Central memory CD8-positive, alpha-beta T cell (primary cell): ENCODE results near the gene IL15.

Source experiments
- ATAC-seq: fragments of 150-1000 bp; cut with Tn5 transposase; replicated peaks from 2 replicates; pipeline ENCODE4 v1.10.0; 2022; ENCODE audit warnings: mild to moderate bottlenecking, moderate FRiP score, moderate number of reproducible peaks; ENCODE audit not compliant: poor library complexity, severe bottlenecking; ENCODE audit errors: extremely low read depth
- DNase-seq, 2 donors: peaks; one replicate each; pipeline ENCODE4 v3.0.0; 2021; ENCODE audit warnings: low spot score in 2 of 2
- H3K27ac Mint-ChIP-seq: one replicate; pipeline ENCODE4 v1.8.0; 2022; ENCODE audit warnings: low read depth, mild to moderate bottlenecking, moderate library complexity, mixed read lengths
- H3K27me3 Mint-ChIP-seq: one replicate; pipeline ENCODE4 v1.8.0; 2022; ENCODE audit warnings: mixed read lengths
- H3K36me3 Mint-ChIP-seq: one replicate; pipeline ENCODE4 v1.8.0; 2022; ENCODE audit warnings: mild to moderate bottlenecking, moderate library complexity, mixed read lengths; ENCODE audit not compliant: insufficient read depth
- H3K4me1 Mint-ChIP-seq: one replicate; pipeline ENCODE4 v1.8.0; 2022; ENCODE audit warnings: mixed read lengths
- H3K4me3 Mint-ChIP-seq: one replicate; pipeline ENCODE4 v1.8.0; 2022; ENCODE audit warnings: mild to moderate bottlenecking, moderate library complexity, mixed read lengths
- H3K9me3 Mint-ChIP-seq: one replicate; pipeline ENCODE4 v1.8.0; 2022; ENCODE audit warnings: mixed read lengths

Gene IL15

DNA sequence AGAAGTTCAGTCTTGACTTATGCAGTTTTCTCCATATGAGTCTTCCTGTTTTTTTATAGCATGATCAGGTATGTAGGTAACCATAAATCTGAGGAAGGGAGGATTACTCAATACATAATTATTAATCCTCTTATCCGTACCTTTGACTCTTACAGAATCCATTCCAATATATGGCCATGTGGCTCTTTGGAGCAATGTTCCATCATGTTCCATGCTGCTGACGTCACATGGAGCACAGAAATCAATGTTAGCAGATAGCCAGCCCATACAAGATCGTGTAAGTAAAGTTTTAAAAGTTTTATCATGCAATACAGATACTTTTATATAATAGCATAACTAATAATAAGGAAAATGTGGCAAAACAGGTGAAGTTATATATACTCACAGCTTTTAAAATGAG is 19.6 kb downstream of the IL15 start:
- H3K27ac Mint-ChIP-seq, result no peak overlapping the region
- no peak overlapping the region for H3K4me3 Mint-ChIP-seq
- H3K9me3 Mint-ChIP-seq, result no peaks in the 10 kb centered on the region
- no peaks in the 10 kb centered on the region for H3K27me3 Mint-ChIP-seq
- DNase-seq (no peak), ATAC-seq (no peak)
- H3K36me3 Mint-ChIP-seq, result no peaks in the 10 kb centered on the region
- H3K4me1 Mint-ChIP-seq, result peaks cover 5% of the 10 kb centered on the region

DNA sequence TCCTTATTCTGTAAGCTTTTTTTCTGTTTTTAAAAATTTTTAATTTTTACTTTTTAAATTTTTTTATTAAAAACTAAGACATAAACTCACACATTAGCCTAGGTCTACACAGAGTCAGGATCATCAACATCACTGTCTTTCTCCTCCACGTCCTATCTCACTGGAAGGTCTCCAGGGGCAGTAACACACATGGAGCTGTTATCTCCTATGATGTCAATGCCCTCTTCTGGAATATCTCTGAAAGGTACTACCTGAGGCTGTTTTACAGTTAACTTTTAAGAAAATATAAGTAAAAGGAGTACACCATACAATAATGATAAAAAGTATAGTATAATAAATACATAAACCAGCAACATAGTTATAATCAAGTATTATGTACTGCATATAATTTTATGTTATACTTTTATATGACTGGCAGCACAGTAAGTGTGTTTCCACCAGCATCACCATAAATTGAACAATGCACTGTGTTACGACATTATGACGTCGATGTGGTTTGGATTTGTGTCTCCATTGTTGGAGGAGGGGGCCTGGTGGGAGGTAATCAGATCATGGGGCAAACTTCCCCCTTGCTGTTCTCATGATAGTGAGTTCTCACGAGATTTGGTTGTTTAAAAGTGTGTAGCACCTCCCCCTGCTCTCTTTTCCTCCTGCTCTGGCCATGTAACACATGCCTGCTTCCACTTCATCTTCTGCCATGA is 21.3 kb downstream of the IL15 start:
- no peaks in the 10 kb centered on the region for H3K27me3 Mint-ChIP-seq
- no peak for ATAC-seq
- no peak overlapping the region for H3K4me3 Mint-ChIP-seq
- H3K9me3 Mint-ChIP-seq, result no peaks in the 10 kb centered on the region
- H3K36me3 Mint-ChIP-seq, result no peaks in the 10 kb centered on the region
- peaks cover 5% of the 10 kb centered on the region for H3K4me1 Mint-ChIP-seq
- DNase-seq, result no peak
- H3K27ac Mint-ChIP-seq, result no peak overlapping the region

DNA sequence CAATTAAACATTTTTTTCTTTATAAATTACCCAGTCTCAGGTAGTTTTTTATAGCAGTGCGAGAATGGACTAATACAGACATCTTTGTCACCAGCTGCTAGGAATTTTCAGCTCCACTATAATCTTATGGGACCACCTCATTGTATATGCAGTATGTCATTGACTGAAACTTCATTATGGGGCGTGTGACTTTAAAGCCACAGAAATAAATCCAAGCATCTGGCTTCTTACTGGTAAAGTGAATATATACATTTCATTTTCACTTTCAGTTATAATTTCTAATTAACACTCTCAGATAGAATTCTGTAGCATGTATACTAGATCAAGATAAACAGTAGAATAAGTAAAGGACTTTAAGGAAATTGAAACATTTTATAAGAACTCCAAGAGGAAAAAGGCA is 21.9 kb downstream of the IL15 start:
- Mint-ChIP-seq H3K36me3 (no peaks in the 10 kb centered on the region), H3K27me3 (no peaks in the 10 kb centered on the region), H3K9me3 (no peaks in the 10 kb centered on the region), H3K27ac (no peak overlapping the region), H3K4me3 (no peak overlapping the region), H3K4me1 (peaks cover 5% of the 10 kb centered on the region)
- DNase-seq (no peak), ATAC-seq (no peak)

DNA sequence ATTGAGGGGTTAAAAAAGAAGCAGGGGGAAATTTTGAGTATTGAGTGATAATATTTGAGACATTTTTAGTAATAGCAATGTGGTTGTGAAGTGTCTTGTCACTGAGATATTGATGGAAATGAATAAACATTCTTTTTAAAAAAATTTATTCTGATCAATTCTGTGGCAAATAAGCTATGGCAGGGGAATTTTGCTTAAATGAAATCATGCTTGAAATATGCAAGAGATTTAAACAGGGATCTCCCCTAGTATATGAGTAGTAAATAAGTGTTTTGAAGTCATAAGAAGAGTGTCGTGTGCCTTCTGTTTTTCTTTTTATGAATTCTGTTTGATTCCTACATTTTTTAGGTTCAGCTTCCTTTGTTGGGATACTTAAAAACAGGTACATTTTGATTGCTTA is 23.2 kb downstream of the IL15 start:
- H3K36me3 Mint-ChIP-seq, result no peaks in the 10 kb centered on the region
- H3K4me3 Mint-ChIP-seq, result no peak overlapping the region
- DNase-seq (no peak), ATAC-seq (no peak)
- peaks cover 5% of the 10 kb centered on the region for H3K4me1 Mint-ChIP-seq
- H3K27me3 Mint-ChIP-seq, result no peaks in the 10 kb centered on the region
- no peaks in the 10 kb centered on the region for H3K9me3 Mint-ChIP-seq
- no peak overlapping the region for H3K27ac Mint-ChIP-seq

DNA sequence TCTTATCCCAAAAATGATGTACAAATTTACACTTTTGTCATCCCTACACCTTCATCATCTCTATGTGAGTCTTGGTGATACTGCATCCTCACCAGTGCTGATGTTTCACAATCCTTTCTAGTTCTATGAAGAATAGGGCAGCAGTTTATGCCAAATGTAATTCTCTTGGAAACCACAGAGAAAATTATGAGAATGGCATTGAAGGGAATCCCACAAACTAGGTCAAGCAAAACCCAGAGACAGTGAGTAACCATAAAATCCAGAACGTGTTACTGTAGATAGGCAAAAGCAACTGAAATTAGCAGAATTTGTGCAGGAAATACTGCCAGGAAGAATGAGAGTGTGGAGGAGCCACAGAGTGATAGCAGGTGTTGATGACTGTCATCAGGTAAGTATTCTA is 24.5 kb downstream of the IL15 start:
- no peak for DNase-seq
- Mint-ChIP-seq H3K27ac (no peak overlapping the region), H3K36me3 (no peaks in the 10 kb centered on the region), H3K27me3 (no peaks in the 10 kb centered on the region), H3K9me3 (no peaks in the 10 kb centered on the region), H3K4me1 (peaks cover 5% of the 10 kb centered on the region), H3K4me3 (no peak overlapping the region)
- ATAC-seq, result no peak

DNA sequence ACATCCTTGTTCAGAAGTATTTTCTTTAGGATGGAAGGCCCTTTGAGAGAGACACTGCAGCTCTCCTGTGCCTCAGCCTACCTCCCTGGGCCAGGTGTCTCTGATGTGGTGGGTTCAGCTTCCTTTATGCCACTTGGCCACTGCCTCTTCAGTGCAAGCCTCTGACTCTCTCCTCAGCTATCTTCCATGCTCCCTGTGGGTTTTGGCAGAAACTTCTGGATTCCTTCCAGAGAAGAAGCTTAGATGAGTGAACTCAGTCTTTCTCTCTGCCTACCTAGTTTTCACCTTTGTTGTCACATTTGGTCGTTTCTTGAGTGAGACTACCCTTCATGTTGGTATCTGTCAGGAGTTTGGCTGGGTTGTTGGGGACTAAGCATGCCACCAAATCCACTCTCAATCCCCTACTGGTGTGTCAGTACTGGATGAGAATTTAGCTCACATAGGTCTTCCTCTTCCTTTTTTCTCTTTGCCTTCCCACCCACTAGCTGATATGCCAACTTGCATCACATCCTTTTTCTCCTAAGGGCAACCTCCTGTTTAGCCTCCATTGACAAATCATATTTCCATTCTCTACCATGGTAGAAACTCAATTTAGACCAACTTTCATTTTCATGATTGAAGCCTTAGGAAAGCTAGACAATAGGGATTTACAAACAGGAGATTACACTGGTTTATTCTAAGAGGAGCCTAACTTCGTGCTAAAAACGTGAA is 32.0 kb downstream of the IL15 start:
- no peak for ATAC-seq
- no peak for DNase-seq
- peaks cover 11% of the 10 kb centered on the region for H3K4me1 Mint-ChIP-seq

DNA sequence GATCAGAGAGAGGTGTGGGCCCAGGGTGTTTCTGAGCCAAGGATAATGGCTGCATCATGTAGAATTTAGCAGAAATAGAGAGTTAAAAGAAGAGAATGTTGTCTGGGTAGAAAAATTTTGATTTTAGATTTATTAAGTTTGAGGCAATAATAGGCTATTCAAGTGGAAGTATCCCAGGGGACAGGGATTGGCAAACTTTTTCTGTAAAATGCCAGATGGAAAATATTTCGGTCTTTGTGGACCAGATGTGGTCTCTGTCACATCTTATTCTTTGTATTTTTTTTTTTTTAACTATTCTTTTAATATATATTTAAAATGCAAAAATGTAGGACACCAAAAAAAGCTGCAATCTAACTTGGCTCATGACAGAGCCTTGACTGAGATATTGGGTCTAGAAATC is 33.1 kb downstream of the IL15 start:
- H3K9me3 Mint-ChIP-seq, result no peaks in the 10 kb centered on the region
- H3K27me3 Mint-ChIP-seq, result no peaks in the 10 kb centered on the region
- no peak overlapping the region for H3K27ac Mint-ChIP-seq
- DNase-seq (no peak), ATAC-seq (no peak)
- H3K36me3 Mint-ChIP-seq, result no peaks in the 10 kb centered on the region
- H3K4me1 Mint-ChIP-seq, result peaks cover 11% of the 10 kb centered on the region
- H3K4me3 Mint-ChIP-seq, result no peak overlapping the region

More for the DNA sequence above, 32.0 kb downstream of the IL15 start:
- Mint-ChIP-seq H3K36me3 (no peaks in the 10 kb centered on the region), H3K9me3 (no peaks in the 10 kb centered on the region), H3K4me3 (no peak overlapping the region), H3K27me3 (no peaks in the 10 kb centered on the region), H3K27ac (no peak overlapping the region)

DNA sequence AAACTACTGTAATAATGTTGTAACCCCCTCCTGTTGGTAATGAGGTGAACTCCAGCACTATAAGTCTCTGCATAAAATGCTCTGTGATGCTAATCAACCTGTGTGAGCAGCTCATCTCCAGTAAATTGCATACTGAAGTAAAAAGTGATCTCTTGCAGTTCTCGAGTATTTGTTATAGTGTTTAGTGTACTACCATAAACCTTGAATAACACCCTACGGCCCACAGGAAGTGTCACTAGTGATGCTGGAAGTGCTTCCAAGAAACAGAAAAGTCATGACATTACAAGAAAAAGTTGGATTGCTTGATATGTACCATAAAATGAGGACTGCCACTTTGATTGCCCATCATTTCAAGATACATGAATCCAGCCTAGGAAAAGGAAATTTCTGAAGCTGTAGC is 39.0 kb downstream of the IL15 start:
- peaks cover 10% of the 10 kb centered on the region for H3K4me1 Mint-ChIP-seq
- ATAC-seq, result no peak
- H3K9me3 Mint-ChIP-seq, result no peaks in the 10 kb centered on the region
- H3K4me3 Mint-ChIP-seq, result no peak overlapping the region
- H3K27me3 Mint-ChIP-seq, result no peaks in the 10 kb centered on the region
- no peak for DNase-seq
- H3K36me3 Mint-ChIP-seq, result no peaks in the 10 kb centered on the region
- H3K27ac Mint-ChIP-seq, result no peak overlapping the region

DNA sequence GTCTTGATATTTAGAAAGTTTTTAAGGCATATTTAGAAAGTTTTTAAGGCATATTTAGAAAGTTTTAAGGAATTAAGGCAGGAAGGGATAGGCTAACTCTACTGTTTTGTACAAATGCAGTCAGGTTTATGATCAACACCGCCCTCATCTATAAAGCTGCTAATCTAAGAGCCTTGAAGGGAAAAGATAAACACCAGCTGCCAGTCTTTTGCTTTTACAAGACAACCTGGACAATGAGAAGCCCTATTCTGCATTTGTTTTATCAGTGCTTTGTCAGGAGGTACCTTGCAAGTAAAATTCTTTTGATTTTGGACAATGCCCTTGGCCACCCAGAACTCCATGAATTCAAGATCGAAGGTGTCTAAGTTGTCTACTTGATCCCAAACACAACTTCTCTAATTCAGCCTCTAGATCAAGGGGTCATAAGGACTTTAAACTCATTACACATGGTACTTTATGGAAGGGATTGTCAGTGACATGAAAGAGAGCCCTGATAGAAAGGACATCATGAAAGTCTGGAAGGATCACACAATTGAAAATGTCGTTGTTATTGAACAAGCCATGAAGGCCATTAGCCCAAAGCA is 39.8 kb downstream of the IL15 start:
- H3K27ac Mint-ChIP-seq, result no peak overlapping the region
- peaks cover 3% of the 10 kb centered on the region for H3K36me3 Mint-ChIP-seq
- no peak for ATAC-seq
- H3K27me3 Mint-ChIP-seq, result no peaks in the 10 kb centered on the region
- DNase-seq, result no peak
- no peaks in the 10 kb centered on the region for H3K9me3 Mint-ChIP-seq
- peaks cover 10% of the 10 kb centered on the region for H3K4me1 Mint-ChIP-seq
- no peak overlapping the region for H3K4me3 Mint-ChIP-seq

DNA sequence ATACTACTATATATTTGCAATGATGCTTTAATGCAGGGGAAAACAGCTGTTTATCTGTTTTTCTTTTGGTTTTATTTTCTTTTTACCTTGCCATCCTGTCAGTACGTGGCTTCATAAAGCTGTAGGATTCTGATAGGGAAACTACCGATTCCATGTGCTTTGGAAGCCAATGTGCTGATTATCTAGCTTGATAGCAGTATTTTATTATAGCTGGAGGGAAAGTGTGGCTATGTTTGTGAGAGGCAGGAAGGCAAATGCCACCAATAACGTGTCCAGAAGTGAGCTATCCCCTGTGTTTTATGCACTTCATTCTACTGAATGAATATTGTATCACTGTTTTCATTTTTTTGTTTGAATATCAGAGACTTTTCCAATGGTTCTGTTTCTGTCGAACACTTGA is 43.7 kb downstream of the IL15 start:
- H3K27ac Mint-ChIP-seq, result no peak overlapping the region
- peaks cover 3% of the 10 kb centered on the region for H3K36me3 Mint-ChIP-seq
- ATAC-seq (no peak), DNase-seq (no peak)
- no peak overlapping the region for H3K4me3 Mint-ChIP-seq
- no peaks in the 10 kb centered on the region for H3K9me3 Mint-ChIP-seq
- no peaks in the 10 kb centered on the region for H3K27me3 Mint-ChIP-seq
- H3K4me1 Mint-ChIP-seq, result peaks cover 5% of the 10 kb centered on the region

DNA sequence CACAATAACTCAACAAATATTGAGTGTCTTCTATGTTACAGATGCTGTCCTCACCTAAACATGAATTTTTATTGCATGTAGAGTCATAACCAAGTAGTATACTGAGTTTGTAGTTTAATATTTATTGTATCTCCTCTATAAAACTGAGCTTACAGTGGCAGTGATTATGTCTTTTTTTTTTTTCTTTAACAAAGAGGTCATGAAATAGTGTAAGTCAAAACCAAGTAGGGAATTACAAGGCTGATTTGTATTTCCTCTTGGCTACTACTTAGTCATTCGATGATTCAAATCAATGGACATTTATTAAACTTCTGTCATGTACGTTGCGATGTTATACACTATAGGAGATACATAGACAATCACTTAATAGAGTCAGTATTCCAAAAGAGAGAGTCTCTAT is 48.4 kb downstream of the IL15 start:
- Mint-ChIP-seq H3K4me1 (no peaks in the 10 kb centered on the region), H3K36me3 (peaks cover 3% of the 10 kb centered on the region), H3K9me3 (no peaks in the 10 kb centered on the region), H3K27me3 (no peaks in the 10 kb centered on the region), H3K27ac (no peak overlapping the region), H3K4me3 (no peak overlapping the region)
- ATAC-seq, result no peak
- no peak for DNase-seq

DNA sequence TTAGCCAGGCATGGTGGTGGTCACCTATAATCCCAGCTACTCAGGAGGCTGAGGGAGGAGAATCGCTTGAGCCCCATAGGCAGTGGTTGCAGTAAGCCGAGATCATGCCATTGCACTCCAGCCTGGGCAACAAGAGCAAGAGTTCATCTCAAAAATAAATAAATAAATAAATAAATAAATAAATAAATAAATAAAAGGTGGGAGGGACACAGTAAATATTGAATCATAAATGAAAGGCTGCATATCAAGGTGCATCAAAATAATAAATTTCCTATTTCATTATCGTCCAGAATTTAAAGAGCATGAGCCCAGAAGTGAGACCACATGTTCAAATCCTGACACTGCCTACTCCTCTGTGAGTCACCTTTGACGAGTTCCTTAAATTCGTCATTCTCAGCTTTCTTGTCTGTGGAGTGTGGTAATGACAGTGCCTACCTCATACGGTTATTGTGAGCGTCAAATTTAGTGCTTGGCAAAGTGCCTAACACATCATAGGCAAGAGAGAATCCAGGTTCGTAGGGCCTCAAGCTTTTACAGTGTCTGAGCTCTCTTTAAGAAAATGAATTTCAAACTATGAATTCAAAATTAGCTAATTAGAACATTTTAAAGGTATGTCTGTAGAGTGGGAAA is 49.9 kb downstream of the IL15 start:
- Mint-ChIP-seq H3K36me3 (no peaks in the 10 kb centered on the region), H3K27ac (no peak overlapping the region), H3K4me3 (no peak overlapping the region), H3K9me3 (no peaks in the 10 kb centered on the region), H3K27me3 (no peaks in the 10 kb centered on the region), H3K4me1 (no peaks in the 10 kb centered on the region)
- DNase-seq (no peak), ATAC-seq (peak; percentile 56)

DNA sequence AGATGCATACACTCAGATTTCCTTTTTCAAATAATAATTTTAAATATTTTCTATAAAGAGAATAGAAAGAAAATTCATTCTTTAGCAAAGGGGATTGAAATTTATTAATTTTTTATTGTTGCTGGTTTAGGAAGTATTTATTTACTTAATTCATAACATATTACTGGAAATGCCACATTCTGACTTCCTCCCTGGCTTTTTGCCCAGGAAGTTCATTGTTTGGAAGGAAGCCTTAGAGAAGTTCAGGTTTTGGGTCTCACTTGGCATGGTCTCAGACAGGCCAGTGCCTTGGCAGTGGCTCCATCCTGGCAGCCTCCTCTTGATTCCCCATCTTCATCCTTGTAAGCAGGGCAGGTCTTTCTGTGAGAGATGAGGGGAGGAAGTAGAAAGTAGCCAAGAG is 50.5 kb downstream of the IL15 start:
- no peaks in the 10 kb centered on the region for H3K4me1 Mint-ChIP-seq
- H3K27me3 Mint-ChIP-seq, result no peaks in the 10 kb centered on the region
- H3K27ac Mint-ChIP-seq, result no peak overlapping the region
- H3K36me3 Mint-ChIP-seq, result no peaks in the 10 kb centered on the region
- DNase-seq (no peak), ATAC-seq (no peak)
- H3K9me3 Mint-ChIP-seq, result no peaks in the 10 kb centered on the region
- no peak overlapping the region for H3K4me3 Mint-ChIP-seq
